GM12878 (cell line): Measurements from ENCODE around the gene PCP4L1. TPM values are rescaled to one million over a fixed set of nuclear protein-coding genes. Genes with fewer than 3 reads are reported as not detected.

ENCODE experiments used
- ATAC-seq: fragments of 200-7000 bp; cut with Tn5 transposase; 3 replicates; pipeline ENCODE4 v1.9.1; 2020; ENCODE audit warnings: mild to moderate bottlenecking, moderate library complexity
- BruUV-seq: library from RNA; stranded (reverse); fragments of 400-500 nt; replicated peaks from 2 replicates; lab custom pipeline; 2021; lab: Mats Ljungman, UMichigan
- CTCF ChIA-PET: fragments of 300-600 bp; sonication (Branson Sonifier 250); formaldehyde crosslinking; extraction: SDS; loops from one replicate; lab custom pipeline; 2021; ENCODE audit warnings: inconsistent platforms; lab: Yijun Ruan, JAX
- POLR2A ChIA-PET: fragments of 350-600 bp; formaldehyde crosslinking; extraction: SDS; loops from one replicate; lab custom pipeline; 2021; ENCODE audit warnings: inconsistent platforms; lab: Charles Lee
- RAD21 ChIA-PET: fragments of 300-600 bp; sonication (Branson Sonifier 250); formaldehyde crosslinking; loops from one replicate; lab custom pipeline; 2023; ENCODE audit warnings: antibody characterized with exemption; ENCODE audit not compliant: unreplicated experiment; lab: Charles Lee
- SMC1A ChIA-PET: fragments of 300-600 bp; sonication (Branson Sonifier 250); formaldehyde crosslinking; loops from one replicate; lab custom pipeline; 2023; ENCODE audit not compliant: unreplicated experiment, uncharacterized antibody; lab: Charles Lee
- DNase-seq: peaks from one replicate; pipeline ENCODE4 v3.0.0-alpha.2; 2011; ENCODE audit warnings: low read depth, low spot score
- FAIRE-seq: peaks from 3 replicates; lab custom pipeline; 2011; peaks lifted over from hg19 to GRCh38; lab: Jason Lieb, UNC
- H2AFZ ChIP-seq: 2 replicates; pipeline ENCODE4 v1.6.0; 2011; ENCODE audit warnings: low read depth, low read length, control low read depth; ENCODE audit not compliant: control insufficient read depth
- H3K27ac ChIP-seq: 2 replicates; pipeline ENCODE4 v1.5.1; 2011; ENCODE audit warnings: control low read depth; ENCODE audit not compliant: control insufficient read depth, insufficient read depth
- H3K27me3 ChIP-seq, 2 experiments: replicated peaks in 1 of 2; 2 replicates each; pipeline versions ENCODE4 v1.6.0 to v1.6.1; 2011; ENCODE audit warnings: low read length in 1 of 2; ENCODE audit not compliant: control insufficient read depth in 2 of 2, insufficient read depth in 2 of 2
- H3K36me3 ChIP-seq, 2 experiments: 2 replicates each; pipeline ENCODE4 v1.5.1; 2011; ENCODE audit warnings: low read length in 1 of 2; ENCODE audit not compliant: control insufficient read depth in 2 of 2, insufficient read depth in 2 of 2
- H3K4me1 ChIP-seq: 2 replicates; pipeline ENCODE4 v1.6.1; 2011; ENCODE audit warnings: mild to moderate bottlenecking, low read length, moderate library complexity, mixed read lengths; ENCODE audit not compliant: control insufficient read depth, insufficient read depth
- H3K4me2 ChIP-seq: 2 replicates; pipeline ENCODE4 v1.6.0; 2011; ENCODE audit warnings: control low read depth; ENCODE audit not compliant: control insufficient read depth, insufficient read depth
- H3K4me3 ChIP-seq: fragments of 200-600 bp; sonication (generic); 2 replicates; pipeline ENCODE4 v1.5.1; 2016
- H3K79me2 ChIP-seq: 2 replicates; pipeline ENCODE4 v1.6.0; 2011; ENCODE audit warnings: low read length; ENCODE audit not compliant: control insufficient read depth, insufficient read depth
- H3K9ac ChIP-seq: 2 replicates; pipeline ENCODE4 v1.8.0; 2011; ENCODE audit warnings: low read length, control low read depth, mixed read lengths; ENCODE audit not compliant: control insufficient read depth, insufficient read depth
- H3K9me3 ChIP-seq: replicated peaks from 3 replicates; pipeline ENCODE4 v1.5.1; 2011; ENCODE audit warnings: mild to moderate bottlenecking, low read length; ENCODE audit not compliant: control insufficient read depth, insufficient read depth
- H4K20me1 ChIP-seq: 2 replicates; pipeline ENCODE4 v1.6.0; 2011; ENCODE audit not compliant: control insufficient read depth, insufficient read depth
- ATF2 ChIP-seq: IDR thresholded peaks from 2 replicates; pipeline ENCODE4 v1.6.1; 2012; ENCODE audit warnings: low read length, inconsistent platforms
- BMI1 ChIP-seq: fragments of 450-650 bp; IDR thresholded peaks from 2 replicates; pipeline ENCODE4 v1.6.1; 2016; ENCODE audit warnings: mild to moderate bottlenecking, moderate library complexity, borderline replicate concordance
- CEBPB ChIP-seq, 2 experiments: fragments of 150-350 bp in 1 of 2; IDR thresholded peaks; 2 replicates each; pipeline ENCODE4 v1.6.1; 2012 to 2014; ENCODE audit warnings: low read depth in 2 of 2, low read length in 2 of 2, borderline replicate concordance in 1 of 2, inconsistent platforms in 1 of 2
- CREB1 ChIP-seq: IDR thresholded peaks from 2 replicates; pipeline ENCODE4 v1.6.1; 2012; ENCODE audit warnings: low read depth, mild to moderate bottlenecking, inconsistent platforms
- EED ChIP-seq: sonication (generic); IDR thresholded peaks from 2 replicates; pipeline ENCODE4 v1.6.1; 2016; ENCODE audit warnings: antibody characterized with exemption, low read depth
- GATAD2B ChIP-seq: fragments of 450-650 bp; conservative IDR thresholded peaks from 2 replicates; pipeline ENCODE4 v1.6.1; 2017; ENCODE audit warnings: low read depth, mild to moderate bottlenecking, moderate library complexity
- HDGF ChIP-seq: fragments of 450-650 bp; IDR thresholded peaks from 2 replicates; pipeline ENCODE4 v1.6.1; 2016; ENCODE audit warnings: antibody characterized with exemption
- MEF2B ChIP-seq: fragments of 450-650 bp; IDR thresholded peaks from 2 replicates; pipeline ENCODE4 v1.6.1; 2018; ENCODE audit warnings: mild to moderate bottlenecking, moderate library complexity; ENCODE audit not compliant: partially characterized antibody, poor library complexity, severe bottlenecking
- NR2F1 ChIP-seq: fragments of 450-650 bp; conservative IDR thresholded peaks from 2 replicates; pipeline ENCODE4 v1.6.1; 2017; ENCODE audit warnings: mild to moderate bottlenecking
- PML ChIP-seq: IDR thresholded peaks from 2 replicates; pipeline ENCODE4 v1.6.1; 2012; ENCODE audit warnings: low read length, inconsistent platforms
- WGBS: methylation state at CpG from one replicate; pipeline ENCODE4 v1.1.6; 2016; ENCODE audit warnings: low lambda C conversion rate; ENCODE audit not compliant: insufficient replicate concordance, insufficient coverage; ENCODE audit errors: missing lambda C conversion rate; 5-methylcytosine and 5-hydroxymethylcytosine counted together
- in situ Hi-C: fragments of 300-500 bp; cut with MboI; formaldehyde crosslinking; loops from 9 replicates; pipeline ENCODE4 v1.14.3; 2018; ENCODE audit warnings: mixed read lengths
- intact Hi-C: fragments of 100-400 bp; cut with micrococcal nuclease; formaldehyde crosslinking; loops from one replicate; pipeline ENCODE4 v1.14.2; 2022; ENCODE audit not compliant: unreplicated experiment
- polyA plus RNA-seq, 11 experiments: library from polyadenylated mRNA; depleted of rRNA in 4 of 11; unstranded in 6 of 11; stranded (reverse) in 5 of 11; fragments of >200 nt; fragmentation: Nextera tagmentation in 4 of 11; fragmentation: Illumina TruSeq in 1 of 11; extraction: Ambion mirVana in 4 of 11; extraction: Trizol in 1 of 11; gene quantifications; 1 replicate in 1 of 11; 2 replicates in 10 of 11; pipeline versions ENCODE4 v1.2.1 to v1.2.3, GENCODE V29; 2011 to 2016; ENCODE audit warnings: inconsistent platforms in 2 of 11, missing spikeins in 2 of 11, low read depth in 1 of 11
- total RNA-seq, 4 experiments: library from RNA; depleted of rRNA in 3 of 4; stranded (reverse); fragments of >200 nt in 3 of 4; fragmentation: Illumina TruSeq in 1 of 4; extraction: Trizol in 1 of 4; gene quantifications; 2 replicates each; pipeline versions ENCODE4 v1.2.1 to v1.2.3, GENCODE V29; 2013 to 2021
- TF ChIP-seq, protein P1 (sequence below): IDR thresholded peaks from 2 replicates; pipeline ENCODE4 v1.6.1; 2012; ENCODE audit warnings: improper control_type of control experiment, low read depth, low read length; ENCODE audit not compliant: insufficient replicate concordance

Gene PCP4L1
- total and polyA plus RNA-seq, 10 of the 15 experiments (the other 5 are each of a cell fraction or from before 2014, with no cell fraction given), result 1.0 to 5.2 (median 2.8) TPM

- Histone ChIP-seq H3K27me3 (no peaks in the 10 kb centered on the region), H3K4me3 (no peak overlapping the region), H3K9ac (no peak overlapping the region), H3K36me3 (peaks cover 3 to 4% of the 10 kb centered on the region in 2 experiments; a peak in 2 of 4 replicates), H3K4me2 (peak overlapping the region; percentile 12; the same call in 1 of the 2 replicates), H3K27ac (no peak overlapping the region), H3K4me1 (peaks cover 19% of the 10 kb centered on the region), H4K20me1 (no peaks in the 10 kb centered on the region), H3K9me3 (no peaks in the 10 kb centered on the region), H3K79me2 (peaks cover 10% of the 10 kb centered on the region), H2AFZ (peak overlapping the region; percentile 87)
- WGBS, result 81% methylated on average over 7 of the region's 7 CpGs
- no peak for DNase-seq
- intact Hi-C loops, result loop anchor here (1.0 to 5.0 kb wide), 3 partner anchors 22 to 82 kb away; partner anchors contain the start of genes MPZ and NDUFS2
- no peak for TF ChIP-seq BMI1
- no peak for TF ChIP-seq CEBPB (IDR thresholded peaks at IDR 0.05; ENCODE audit: borderline replicate concordance in 1 of 2, low read depth in 2 of 2, low read length in 2 of 2)
- TF ChIP-seq NR2F1, result no peak
- TF ChIP-seq EED, result no peak
- TF ChIP-seq CREB1, result no peak
- TF ChIP-seq GATAD2B, result no peak
- TF ChIP-seq ATF2, result no peak
- TF ChIP-seq MEF2B, result no peak
- TF ChIP-seq, protein P1, sequence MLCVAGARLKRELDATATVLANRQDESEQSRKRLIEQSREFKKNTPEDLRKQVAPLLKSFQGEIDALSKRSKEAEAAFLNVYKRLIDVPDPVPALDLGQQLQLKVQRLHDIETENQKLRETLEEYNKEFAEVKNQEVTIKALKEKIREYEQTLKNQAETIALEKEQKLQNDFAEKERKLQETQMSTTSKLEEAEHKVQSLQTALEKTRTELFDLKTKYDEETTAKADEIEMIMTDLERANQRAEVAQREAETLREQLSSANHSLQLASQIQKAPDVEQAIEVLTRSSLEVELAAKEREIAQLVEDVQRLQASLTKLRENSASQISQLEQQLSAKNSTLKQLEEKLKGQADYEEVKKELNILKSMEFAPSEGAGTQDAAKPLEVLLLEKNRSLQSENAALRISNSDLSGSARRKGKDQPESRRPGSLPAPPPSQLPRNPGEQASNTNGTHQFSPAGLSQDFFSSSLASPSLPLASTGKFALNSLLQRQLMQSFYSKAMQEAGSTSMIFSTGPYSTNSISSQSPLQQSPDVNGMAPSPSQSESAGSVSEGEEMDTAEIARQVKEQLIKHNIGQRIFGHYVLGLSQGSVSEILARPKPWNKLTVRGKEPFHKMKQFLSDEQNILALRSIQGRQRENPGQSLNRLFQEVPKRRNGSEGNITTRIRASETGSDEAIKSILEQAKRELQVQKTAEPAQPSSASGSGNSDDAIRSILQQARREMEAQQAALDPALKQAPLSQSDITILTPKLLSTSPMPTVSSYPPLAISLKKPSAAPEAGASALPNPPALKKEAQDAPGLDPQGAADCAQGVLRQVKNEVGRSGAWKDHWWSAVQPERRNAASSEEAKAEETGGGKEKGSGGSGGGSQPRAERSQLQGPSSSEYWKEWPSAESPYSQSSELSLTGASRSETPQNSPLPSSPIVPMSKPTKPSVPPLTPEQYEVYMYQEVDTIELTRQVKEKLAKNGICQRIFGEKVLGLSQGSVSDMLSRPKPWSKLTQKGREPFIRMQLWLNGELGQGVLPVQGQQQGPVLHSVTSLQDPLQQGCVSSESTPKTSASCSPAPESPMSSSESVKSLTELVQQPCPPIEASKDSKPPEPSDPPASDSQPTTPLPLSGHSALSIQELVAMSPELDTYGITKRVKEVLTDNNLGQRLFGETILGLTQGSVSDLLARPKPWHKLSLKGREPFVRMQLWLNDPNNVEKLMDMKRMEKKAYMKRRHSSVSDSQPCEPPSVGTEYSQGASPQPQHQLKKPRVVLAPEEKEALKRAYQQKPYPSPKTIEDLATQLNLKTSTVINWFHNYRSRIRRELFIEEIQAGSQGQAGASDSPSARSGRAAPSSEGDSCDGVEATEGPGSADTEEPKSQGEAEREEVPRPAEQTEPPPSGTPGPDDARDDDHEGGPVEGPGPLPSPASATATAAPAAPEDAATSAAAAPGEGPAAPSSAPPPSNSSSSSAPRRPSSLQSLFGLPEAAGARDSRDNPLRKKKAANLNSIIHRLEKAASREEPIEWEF, result no peak
- TF ChIP-seq PML, result no peak
- no peak for TF ChIP-seq HDGF
- ChIA-PET SMC1A (interaction anchor here (0.6 to 6.3 kb wide), 32 partner anchors 9 to 826 kb away, joined by 3 to 72 read pairs (median 6); partner anchors contain the start of genes CFAP126, FCER1G, NDUFS2 and PPOX), RAD21 (interaction anchor here (0.6 to 5.0 kb wide), 36 partner anchors 9 to 515 kb away, joined by 3 to 77 read pairs (median 7); partner anchors contain the start of genes ADAMTS4, B4GALT3, CFAP126 and DEDD), POLR2A (interaction anchor here (0.6 to 1.6 kb wide), 18 partner anchors 14 to 269 kb away, joined by 3 to 22 read pairs (median 4); partner anchors contain the start of genes CFAP126, NDUFS2 and PPOX), CTCF (interaction anchor here (0.5 to 17.1 kb wide), 39 partner anchors 9 to 524 kb away, joined by 3 to 385 read pairs (median 7); partner anchors contain the start of genes ADAMTS4, B4GALT3, CFAP126 and DUSP12)
- ATAC-seq, result no peak; the same call in 2 of the 3 replicates
- in situ Hi-C loops, result loop anchor here (5.0 kb wide), 2 partner anchors 67 to 157 kb away; no protein-coding TSS in a partner anchor
- BruUV-seq, result no TSS peak
- FAIRE-seq, result no peak
Observed at GRCh38 chr1:161225178-161225533, 33.4 kb upstream of the PCP4L1 start.
